ENCODE measurements around the gene AHI1. TPM values are rescaled to one million over a fixed set of nuclear protein-coding genes. Genes with fewer than 3 reads are reported as not detected.
A peak's percentile ranks its signal among the peaks of the same experiment; 100 is the strongest.

The AHI1 gene
- total and polyA plus RNA-seq, 10 of the 15 experiments (the other 5 are each of a cell fraction or from before 2014, with no cell fraction given) = 3.2 to 9.5 (median 4.6) TPM

DNA sequence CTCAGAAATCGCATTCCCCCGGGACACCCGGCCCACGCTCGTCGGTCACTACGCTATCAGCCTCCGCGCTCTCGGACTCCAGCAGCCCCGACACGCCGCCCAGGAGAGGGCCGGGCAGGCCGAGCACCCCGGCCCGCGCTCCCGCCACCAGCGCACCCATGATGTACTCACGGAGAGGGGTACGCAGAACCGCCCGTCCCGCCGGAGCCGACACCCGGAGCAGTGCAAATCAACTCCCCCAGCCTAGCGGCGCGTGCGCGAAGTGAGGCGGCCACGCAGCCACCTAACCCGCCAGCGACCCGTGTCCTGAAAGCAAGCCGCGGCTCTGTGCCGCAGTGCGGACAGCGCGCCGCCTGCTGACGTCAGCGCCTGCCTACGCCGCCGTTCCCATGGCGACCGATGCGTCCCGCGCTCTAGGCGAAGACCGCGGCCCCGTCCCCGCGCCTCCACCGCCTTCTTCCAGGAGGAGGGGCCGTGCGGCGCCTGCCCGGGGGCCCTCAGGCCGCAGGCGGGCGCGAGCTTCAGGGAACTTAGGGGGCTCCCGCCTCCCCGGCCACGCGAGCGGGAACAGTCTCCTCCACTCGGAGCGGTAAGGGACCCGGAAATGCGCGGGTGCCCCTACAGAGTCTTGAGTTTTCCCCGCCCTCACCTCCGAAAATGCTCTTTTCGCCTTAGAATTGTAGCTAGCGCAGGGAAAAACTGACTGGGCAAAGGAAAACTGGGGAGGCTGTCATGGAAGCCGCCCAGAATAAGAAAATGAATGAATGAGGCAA, at the start of gene AHI1 (continued):
- TF ChIP-seq, protein P1, sequence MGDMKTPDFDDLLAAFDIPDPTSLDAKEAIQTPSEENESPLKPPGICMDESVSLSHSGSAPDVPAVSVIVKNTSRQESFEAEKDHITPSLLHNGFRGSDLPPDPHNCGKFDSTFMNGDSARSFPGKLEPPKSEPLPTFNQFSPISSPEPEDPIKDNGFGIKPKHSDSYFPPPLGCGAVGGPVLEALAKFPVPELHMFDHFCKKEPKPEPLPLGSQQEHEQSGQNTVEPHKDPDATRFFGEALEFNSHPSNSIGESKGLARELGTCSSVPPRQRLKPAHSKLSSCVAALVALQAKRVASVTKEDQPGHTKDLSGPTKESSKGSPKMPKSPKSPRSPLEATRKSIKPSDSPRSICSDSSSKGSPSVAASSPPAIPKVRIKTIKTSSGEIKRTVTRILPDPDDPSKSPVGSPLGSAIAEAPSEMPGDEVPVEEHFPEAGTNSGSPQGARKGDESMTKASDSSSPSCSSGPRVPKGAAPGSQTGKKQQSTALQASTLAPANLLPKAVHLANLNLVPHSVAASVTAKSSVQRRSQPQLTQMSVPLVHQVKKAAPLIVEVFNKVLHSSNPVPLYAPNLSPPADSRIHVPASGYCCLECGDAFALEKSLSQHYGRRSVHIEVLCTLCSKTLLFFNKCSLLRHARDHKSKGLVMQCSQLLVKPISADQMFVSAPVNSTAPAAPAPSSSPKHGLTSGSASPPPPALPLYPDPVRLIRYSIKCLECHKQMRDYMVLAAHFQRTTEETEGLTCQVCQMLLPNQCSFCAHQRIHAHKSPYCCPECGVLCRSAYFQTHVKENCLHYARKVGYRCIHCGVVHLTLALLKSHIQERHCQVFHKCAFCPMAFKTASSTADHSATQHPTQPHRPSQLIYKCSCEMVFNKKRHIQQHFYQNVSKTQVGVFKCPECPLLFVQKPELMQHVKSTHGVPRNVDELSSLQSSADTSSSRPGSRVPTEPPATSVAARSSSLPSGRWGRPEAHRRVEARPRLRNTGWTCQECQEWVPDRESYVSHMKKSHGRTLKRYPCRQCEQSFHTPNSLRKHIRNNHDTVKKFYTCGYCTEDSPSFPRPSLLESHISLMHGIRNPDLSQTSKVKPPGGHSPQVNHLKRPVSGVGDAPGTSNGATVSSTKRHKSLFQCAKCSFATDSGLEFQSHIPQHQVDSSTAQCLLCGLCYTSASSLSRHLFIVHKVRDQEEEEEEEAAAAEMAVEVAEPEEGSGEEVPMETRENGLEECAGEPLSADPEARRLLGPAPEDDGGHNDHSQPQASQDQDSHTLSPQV (IDR thresholded peaks at IDR 0.05) = no peak
- peak; percentile 91 for TF ChIP-seq CREB1 (IDR thresholded peaks at IDR 0.05; ENCODE audit: low read depth)
- no peak for TF ChIP-seq HDAC6 (IDR thresholded peaks at IDR 0.05; ENCODE audit: unreplicated experiment)
- no peak for TF ChIP-seq IRF4 (IDR thresholded peaks at IDR 0.05; ENCODE audit: low read depth, low read length)
- TF ChIP-seq PAX5 (IDR thresholded peaks at IDR 0.05; ENCODE audit: borderline replicate concordance, low read depth, low read length) = peak; percentile 87; the same call in 1 of the 2 replicates
- TF ChIP-seq CBX5 (IDR thresholded peaks at IDR 0.05; ENCODE audit: low read depth) = 0 out of 2 replicates have a peak, but pooled peaks have one; percentile 64
- peak; percentile 52; the same call in 1 of the 2 replicates for TF ChIP-seq TBL1XR1 (IDR thresholded peaks at IDR 0.05; ENCODE audit: low read depth, low read length)
- no peak for TF ChIP-seq ESRRA (IDR thresholded peaks at IDR 0.05; ENCODE audit: low read length)
- TF ChIP-seq SIN3A (IDR thresholded peaks at IDR 0.05; ENCODE audit: low read depth, low read length) = peak; percentile 78; the same call in 1 of the 2 replicates
- no peak for TF ChIP-seq NR2C2 (IDR thresholded peaks at IDR 0.05; ENCODE audit: borderline replicate concordance, control insufficient read depth, insufficient read length, low read depth)
- no peak for TF ChIP-seq PAX8 (IDR thresholded peaks at IDR 0.05)
- TF ChIP-seq EGR1 (IDR thresholded peaks at IDR 0.05; ENCODE audit: borderline replicate concordance in 1 of 2, low read depth in 2 of 2, low read length in 2 of 2) = peak in 1 of 2 experiments; percentile 54; a peak in 1 of 3 replicates
- no peak for TF ChIP-seq CEBPZ (IDR thresholded peaks at IDR 0.05; ENCODE audit: low read depth, low read length)
- peak; percentile 43; the same call in 1 of the 2 replicates for TF ChIP-seq ZNF687 (IDR thresholded peaks at IDR 0.05)

Data from GM12878 (cell line).